HG03103 (cell line): ENCODE results near the gene SKOR1.

Source experiments
- ATAC-seq: cut with Tn5 transposase; IDR thresholded peaks from one replicate; pipeline ENCODE4 v1.9.1; 2021; ENCODE audit warnings: low read depth; ENCODE audit not compliant: unreplicated experiment

The SKOR1 gene, protein sequence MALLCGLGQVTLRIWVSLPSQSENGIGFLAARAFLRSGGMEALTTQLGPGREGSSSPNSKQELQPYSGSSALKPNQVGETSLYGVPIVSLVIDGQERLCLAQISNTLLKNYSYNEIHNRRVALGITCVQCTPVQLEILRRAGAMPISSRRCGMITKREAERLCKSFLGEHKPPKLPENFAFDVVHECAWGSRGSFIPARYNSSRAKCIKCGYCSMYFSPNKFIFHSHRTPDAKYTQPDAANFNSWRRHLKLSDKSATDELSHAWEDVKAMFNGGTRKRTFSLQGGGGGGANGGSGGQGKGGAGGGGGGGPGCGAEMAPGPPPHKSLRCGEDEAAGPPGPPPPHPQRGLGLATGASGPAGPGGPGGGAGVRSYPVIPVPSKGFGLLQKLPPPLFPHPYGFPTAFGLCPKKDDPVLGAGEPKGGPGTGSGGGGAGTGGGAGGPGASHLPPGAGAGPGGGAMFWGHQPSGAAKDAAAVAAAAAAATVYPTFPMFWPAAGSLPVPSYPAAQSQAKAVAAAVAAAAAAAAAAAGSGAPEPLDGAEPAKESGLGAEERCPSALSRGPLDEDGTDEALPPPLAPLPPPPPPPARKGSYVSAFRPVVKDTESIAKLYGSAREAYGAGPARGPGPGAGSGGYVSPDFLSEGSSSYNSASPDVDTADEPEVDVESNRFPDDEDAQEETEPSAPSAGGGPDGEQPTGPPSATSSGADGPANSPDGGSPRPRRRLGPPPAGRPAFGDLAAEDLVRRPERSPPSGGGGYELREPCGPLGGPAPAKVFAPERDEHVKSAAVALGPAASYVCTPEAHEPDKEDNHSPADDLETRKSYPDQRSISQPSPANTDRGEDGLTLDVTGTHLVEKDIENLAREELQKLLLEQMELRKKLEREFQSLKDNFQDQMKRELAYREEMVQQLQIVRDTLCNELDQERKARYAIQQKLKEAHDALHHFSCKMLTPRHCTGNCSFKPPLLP

DNA sequence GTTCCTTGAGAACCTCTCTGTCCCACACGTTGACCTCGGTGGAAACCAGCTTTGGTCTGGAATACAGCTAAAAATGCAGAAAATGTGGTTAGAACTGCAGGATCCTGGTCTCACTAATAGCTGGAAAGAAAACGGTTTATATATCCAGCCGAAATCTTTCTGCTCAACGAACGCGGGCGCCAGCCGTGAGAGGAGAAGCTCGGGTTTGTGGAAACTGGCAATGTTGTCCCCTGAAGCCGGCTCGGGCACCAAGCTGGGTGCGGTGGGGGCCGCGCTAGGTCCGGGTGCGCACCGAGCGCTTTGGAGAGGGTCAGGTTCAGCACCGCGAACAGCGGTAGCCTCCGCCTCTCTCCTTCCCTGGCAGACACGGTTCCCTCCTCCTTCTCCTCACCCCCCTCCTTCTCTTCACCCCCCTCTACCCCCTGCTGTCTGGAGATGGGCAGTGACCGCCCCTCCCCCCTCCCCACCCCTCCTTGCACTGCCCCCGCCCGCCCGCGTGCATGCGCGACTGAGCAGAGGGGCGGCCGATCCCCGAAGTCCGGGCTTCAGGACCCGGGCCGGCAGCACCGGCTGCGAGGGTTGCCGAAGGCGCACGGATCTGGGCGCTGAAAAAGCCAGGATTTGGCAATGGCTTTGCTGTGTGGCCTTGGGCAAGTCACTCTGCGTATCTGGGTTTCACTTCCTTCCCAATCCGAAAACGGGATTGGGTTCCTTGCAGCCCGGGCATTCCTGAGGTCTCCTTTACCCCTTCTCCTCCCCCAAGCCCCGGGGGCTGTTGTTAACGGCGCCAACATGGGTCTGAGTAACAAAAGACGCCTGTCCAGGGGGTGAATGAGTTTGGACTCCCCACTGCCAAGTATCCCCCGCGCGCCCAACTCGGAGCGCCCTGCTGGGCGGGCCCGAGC lies at the start of gene SKOR1:
TSS of gene SKOR1 (plus strand) at position 534 of the 905 bp plus-strand sequence. CDS start at position 628, 94 bp downstream.
- no peak for ATAC-seq

DNA sequence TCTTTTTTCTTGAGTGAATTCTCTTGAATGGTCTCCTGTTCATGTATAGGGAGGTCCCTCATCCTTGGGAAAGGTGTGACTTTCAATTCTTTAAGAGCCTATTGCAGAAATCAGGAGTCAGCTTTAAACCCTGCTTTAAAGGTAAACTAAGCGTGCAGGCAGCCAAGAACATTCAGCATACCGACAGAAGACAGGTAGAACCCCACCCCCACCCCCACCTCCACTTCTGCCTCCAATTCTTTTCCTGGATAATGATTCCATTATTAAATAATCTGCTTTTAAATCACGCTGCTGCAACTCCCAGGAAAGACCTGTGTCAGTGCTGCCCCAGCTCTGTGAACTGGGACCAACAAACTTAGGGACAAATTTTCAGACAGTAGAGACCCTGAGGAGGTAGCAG lies 49.3 kb upstream of the SKOR1 start:
- no peak for ATAC-seq

DNA sequence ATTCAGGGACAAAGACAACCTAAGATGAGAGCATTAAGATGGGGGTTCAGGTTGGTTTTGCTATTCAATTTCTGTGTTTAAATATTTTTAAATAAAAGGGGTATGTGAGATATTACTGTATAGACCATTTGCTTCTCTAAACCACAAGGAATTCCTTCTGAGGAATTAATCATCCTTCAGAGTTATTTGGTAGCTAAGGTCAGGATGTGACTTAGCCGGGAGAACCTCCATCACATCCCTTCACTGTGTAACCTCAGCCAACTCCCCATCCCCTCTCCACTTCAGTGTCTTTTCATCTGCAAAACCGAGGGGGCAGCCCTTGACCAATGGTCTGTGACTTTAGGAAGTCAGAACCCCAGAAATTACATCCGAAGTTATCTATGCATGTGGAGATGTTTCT lies 48.7 kb upstream of the SKOR1 start:
- ATAC-seq, result no peak

DNA sequence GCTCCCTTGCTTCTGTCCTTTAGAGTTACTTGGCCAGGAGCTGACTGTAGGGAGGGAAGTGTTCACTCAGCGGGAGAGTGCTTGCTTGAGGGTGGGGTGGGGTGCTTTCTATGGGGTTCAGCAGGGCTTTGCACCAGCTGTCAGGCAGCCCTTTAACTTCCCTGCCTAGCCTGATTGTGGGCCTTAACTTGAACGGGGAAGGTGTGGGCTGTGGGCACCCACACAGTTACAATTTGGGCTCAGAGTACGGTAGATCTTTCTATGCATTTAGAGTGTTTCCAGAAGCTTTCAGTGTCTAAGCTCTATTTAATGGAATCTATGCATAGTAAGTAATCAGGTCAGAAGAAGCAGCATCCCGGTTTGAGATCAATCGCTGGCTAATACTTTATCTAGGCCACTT lies 48.2 kb upstream of the SKOR1 start:
- no peak for ATAC-seq

DNA sequence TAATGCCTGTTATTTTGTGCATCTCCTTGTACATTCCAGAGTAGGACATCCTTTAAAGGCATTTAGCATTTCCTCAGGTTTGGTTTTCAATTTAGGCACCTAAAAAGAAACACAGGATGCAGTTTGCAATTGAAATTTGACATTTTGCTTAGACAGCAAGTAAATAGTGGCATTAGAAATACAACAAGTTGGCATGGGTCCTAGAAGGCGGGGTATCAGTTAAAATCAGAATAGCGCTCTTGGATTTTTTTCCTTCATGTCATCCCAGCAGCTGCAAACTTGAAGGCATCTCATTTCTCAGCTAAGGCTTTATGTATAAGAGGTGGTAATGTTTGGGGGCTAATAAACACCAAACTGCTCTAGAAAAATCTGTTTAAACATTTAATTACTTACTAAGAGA lies 47.5 kb upstream of the SKOR1 start:
- no peak for ATAC-seq

DNA sequence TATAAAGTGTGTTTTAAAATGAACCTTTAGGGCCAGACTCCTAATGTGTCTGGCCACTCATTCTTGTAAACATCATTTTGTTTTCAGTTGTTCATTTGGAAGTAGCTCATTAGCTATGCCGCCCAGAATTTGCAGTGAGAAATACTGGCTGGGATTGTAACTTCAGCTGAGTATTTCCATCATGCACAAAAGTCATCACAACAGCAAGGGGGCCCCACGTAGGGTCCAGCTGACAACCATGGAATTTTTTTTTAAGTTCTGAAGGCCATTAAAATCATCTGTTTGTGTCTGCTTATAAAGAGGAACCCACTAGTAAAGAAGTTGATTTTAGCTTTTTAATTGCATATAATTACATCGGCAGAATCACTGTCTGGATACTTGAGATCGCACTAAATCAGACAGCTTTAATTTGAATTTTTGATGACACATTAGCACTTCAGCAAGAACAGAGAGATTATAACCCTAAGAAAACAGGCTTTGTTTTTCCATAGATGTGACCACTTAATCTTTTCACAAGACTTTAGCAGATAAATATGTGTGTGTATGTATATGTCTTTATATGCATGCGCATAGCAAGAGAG lies 46.3 kb upstream of the SKOR1 start:
- no peak for ATAC-seq

DNA sequence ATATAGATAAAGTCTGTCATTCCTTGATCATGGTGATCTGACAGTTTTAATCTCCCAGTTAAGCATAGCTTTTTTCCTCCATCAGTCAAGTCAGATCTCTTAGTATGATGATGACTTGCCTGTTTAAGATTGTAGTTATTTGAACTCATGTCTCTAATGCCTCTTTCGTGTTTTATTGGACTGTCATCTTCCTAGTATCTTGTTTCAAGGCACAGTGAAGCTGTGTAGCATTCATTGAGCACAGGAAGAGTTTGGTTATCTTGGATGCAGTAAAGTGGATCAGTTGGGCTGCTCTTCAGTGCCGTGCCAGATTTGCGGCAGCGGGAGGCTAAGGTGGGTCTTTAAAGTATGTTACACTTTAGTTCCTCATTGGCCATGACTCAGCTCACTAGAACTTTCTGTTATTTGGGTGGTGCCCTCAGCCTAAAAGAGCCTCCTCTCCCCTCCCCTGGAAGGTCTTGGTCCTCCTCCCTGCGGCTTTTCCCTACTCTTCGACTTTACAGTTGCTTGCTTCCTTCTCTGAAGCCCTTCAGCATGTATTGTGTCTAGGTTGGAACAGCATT lies 45.7 kb upstream of the SKOR1 start:
- no peak for ATAC-seq

DNA sequence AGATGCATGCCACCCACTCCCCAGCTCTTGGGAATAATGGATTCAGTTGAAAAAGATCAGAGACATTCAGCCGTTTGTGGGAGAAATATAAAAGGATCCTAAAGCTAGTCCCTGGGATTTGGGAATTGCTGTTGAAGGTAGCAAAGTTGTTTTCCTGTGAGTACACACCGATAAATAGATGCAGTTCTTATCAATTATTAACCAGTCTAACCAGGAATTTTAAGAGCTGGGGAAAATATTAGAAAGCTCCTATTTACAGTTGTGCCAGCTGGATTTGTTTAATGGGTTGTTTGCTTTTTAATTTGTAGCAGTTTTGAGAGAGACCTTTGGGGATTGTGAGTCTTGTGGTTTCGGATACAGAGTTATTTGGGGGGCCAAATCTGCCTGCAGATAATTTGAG lies 44.2 kb upstream of the SKOR1 start:
- no peak for ATAC-seq

DNA sequence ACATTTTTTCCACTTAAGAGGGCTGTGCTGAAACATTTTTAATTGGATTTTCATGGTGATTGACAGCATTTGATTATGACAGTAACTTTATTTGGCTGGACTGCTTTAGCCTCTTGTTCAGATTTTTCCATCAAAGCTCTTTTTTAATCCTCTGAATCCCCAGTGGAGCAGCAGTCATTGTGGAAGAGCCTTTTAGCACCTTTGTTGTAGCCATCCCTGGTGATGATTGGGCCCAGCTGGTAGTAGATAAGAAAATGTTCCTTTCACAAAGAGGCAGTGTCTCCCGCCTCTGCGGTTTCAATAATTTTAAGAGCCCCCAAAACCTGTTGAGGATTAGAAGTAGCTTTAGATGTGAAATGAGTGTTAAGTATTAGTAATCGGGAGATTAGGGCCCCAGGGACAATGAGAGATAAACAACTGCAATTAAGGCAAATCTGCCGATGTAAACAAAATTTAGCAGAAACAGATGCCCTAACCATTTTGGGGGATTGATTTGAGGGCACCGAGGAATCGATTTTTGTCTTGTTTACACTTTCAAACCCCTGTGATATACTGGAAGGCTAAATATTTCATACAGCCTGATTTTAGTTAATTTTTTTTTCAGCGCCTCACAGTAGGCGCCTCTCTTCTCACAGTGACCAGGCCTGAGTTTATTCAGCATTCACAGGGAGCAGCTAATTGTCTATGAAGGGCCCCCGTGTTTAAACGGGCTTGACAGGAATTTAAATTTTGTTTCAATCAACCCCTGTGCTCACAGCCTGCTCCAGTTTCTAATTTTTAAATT lies 43.2 kb upstream of the SKOR1 start:
- ATAC-seq, result no peak

DNA sequence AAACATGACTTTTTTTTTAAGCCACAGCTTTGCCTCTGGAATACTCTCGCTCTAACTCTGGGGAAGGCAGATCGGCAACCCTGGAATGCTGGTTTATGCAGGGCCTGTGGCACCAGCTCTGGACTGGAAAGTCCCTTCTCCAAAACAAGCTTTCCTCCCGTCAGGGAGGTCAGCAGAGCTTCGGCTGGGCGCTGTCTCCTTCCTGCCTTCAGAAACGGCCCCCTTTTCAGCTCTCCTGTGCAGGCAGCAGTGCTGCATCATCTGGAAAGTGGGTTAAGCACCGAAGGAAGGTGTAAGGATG lies 42.7 kb upstream of the SKOR1 start:
- ATAC-seq, result no peak

DNA sequence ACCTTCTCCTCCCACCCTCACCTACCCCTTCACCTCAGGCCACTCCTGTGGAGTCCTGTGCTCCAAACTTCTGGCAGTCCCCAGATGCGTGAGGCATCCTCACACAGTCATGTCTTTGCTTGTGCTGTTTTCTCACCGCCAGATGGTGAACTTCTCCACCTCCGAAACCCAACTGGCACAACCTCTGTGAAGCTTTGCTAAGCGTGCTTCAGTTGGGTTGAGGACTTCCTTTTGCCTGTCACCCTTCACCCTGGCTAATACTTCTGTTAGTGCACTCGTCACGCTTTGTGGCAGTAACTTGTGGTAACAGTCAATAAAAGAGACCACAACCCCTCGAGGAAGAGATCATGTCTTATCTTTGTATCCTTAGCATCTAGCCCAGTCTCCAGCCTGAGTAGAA lies 42.0 kb upstream of the SKOR1 start:
- ATAC-seq, result peak; percentile 40

DNA sequence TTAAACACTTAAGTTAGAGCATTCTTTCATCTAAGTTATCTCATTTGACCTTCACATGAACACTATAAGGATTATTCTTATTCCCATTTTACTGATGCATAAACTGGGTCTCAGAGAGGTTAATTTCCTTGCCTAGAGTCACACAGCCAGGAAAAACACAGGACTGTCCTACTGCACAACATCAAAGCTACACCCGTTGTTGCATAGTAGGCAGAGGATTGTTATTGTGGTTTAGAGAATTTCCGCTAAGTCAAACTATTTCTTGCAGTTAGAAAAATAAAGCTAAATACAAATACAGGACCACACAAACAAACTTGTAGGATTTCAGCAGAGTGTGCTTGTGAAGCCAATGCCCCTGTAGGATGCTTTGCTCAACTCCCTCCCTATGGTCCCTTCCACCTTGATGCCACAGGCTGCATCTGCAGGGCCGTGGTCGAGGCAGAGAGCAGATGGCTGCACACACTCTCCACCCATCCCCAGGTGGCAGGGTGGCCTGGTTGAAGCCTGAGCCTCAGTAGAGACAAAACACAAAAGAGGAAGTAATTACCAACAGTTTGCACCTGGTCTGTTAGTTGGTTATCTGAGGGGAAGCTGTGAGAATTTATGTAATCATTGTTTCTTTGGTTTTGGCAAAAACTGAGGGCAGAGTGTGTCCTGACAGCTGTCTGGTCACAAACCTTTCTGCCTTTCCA lies 41.1 kb upstream of the SKOR1 start:
- ATAC-seq, result peak; percentile 83

DNA sequence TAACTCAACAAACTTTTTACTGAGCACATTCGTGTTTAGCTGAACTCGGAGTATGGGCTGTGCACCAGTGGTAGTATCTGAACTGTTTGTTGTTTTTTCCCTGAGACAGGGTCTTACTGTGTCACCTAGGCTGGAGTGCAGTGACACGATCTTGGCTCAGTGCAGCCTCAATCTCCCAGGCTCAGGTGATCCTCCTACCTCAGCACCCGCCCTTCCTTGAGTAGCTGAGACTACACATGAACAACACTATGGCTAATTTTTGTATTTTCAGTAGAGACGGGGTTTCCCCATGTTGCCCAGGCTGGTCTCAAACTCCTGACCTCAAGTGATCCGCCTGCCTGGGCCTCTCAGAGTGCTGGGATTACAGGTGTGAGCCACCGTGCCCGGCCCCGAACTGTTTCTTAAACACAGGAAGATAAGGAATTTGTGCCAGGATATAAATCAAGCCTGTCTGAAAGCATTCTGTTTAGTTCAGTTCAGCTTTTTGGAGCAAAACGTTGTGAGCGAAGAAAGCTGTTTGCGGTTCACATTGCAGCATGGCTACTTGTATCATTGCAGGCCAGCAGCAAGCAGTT lies 40.4 kb upstream of the SKOR1 start:
- peak; percentile 21 for ATAC-seq

DNA sequence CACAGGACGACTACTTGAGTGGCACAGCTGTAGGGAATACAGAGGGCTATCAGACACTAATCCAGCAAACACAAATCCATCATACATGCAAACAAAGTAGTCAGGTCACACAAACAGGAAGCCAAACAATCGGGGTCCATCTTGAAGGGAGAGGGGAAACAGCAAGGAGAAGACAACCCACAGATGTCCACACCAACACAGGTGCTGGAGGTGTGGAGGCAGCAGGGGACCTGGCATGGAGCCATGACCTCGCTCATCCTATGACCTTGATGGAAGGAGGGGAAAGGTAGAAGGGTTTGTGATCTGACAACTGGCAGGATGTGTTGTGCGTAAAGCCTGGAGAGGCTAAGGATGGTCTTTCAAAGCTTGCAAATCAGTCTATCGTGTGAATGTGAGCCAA lies 39.9 kb upstream of the SKOR1 start:
- ATAC-seq, result no peak

DNA sequence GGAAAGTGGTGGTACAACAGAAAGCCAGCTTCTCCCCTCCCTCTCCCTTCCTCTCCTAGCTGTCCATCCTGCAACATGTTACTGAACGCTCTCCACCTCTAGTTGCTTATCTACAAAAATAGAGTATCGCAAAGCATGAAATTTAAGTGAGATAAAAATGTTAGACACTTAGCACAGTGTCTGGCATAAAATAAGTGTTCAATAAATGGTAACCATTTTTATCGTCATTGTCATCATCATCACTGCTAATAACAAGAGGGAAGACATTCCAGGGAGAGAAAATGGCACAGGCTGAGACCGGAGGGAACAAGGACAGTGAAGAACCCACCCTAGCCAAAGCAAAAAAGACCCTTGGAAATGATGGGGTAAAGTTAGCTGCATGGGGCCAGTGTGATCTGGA lies 38.7 kb upstream of the SKOR1 start:
- ATAC-seq, result no peak

DNA sequence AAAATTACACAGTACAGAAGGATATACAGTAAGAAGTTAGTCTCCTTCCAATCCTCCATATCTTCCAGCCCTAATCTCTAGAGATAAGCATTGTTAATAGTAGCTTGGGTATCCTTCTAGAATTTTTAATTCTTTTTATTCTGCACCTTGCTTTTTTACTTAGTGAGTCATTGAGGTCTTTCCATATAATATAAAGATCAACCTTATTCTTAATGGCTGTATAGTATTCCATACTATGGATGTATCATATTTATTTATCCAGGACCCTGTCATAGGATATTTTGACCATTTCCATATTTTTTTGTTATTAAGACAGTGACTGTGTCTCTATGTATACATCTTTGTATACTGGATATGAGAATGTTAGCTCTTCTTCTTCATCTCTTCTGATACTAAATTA lies 36.3 kb upstream of the SKOR1 start:
- no peak for ATAC-seq

DNA sequence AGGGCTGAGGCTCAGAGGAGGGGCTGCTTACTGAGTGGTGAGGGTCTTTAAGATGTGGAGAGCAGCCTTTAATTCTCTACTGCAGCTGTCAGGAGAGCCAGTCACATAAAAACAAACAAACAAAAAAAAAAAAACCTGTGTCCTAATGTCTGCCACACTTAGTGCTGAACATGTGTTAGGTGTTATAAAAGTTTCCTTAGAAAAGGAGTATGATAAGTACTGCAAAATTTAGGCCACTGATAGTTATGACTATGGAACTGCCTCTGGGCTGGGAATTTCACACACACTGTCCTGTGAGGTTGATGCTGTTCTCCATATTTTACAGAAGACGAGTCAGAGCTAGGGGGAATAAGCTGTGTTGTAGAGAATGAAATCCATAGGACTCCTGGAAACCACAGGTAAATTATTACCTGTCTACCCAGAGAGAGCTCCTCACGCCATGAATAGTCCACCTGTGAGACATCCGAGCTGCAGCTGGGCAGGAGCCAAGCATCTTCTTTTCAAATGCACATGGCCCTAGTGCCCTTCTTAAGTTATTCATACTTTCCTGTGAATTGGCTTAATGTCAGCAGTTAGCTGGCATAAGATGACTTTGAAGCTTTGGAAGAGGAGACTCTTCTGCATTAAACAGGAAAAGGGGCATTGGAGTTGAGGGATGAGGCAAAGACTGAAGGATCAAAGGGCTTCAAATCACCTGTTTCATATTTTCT lies 34.5 kb upstream of the SKOR1 start:
- ATAC-seq, result no peak
